Calu3 (cell line): Measurements from ENCODE around the gene PROS1. TPM values are rescaled to one million over a fixed set of nuclear protein-coding genes. Genes with fewer than 3 reads are reported as not detected.

Source experiments
- BruUV-seq: library from RNA; stranded (reverse); fragments of 400-500 nt; replicated peaks from 2 replicates; lab custom pipeline; 2021; lab: Mats Ljungman, UMichigan
- CTCF ChIA-PET: fragments of 300-600 bp; sonication (Branson Sonifier 250); formaldehyde crosslinking; loops from one replicate; lab custom pipeline; 2022; ENCODE audit warnings: antibody characterized with exemption; lab: Charles Lee
- DNase-seq: peaks from one replicate; pipeline ENCODE4 v3.0.0; 2022
- H3K27ac Mint-ChIP-seq: one replicate; pipeline ENCODE4 v1.8.0; 2022; ENCODE audit warnings: mixed read lengths; ENCODE audit not compliant: unreplicated experiment
- H3K27me3 Mint-ChIP-seq: one replicate; pipeline ENCODE4 v1.8.0; 2022; ENCODE audit warnings: mixed read lengths; ENCODE audit not compliant: unreplicated experiment
- H3K36me3 Mint-ChIP-seq: one replicate; pipeline ENCODE4 v1.8.0; 2022; ENCODE audit warnings: mild to moderate bottlenecking, moderate library complexity, mixed read lengths; ENCODE audit not compliant: insufficient read depth, unreplicated experiment
- H3K4me1 Mint-ChIP-seq: one replicate; pipeline ENCODE4 v1.8.0; 2022; ENCODE audit warnings: mild to moderate bottlenecking, low read depth, mixed read lengths; ENCODE audit not compliant: unreplicated experiment
- H3K4me3 Mint-ChIP-seq: one replicate; pipeline ENCODE4 v1.8.0; 2022; ENCODE audit warnings: mild to moderate bottlenecking, low read depth, moderate library complexity, mixed read lengths; ENCODE audit not compliant: unreplicated experiment
- H3K9me3 Mint-ChIP-seq: one replicate; pipeline ENCODE4 v1.8.0; 2022; ENCODE audit warnings: low read depth, mixed read lengths; ENCODE audit not compliant: unreplicated experiment
- CTCF ChIP-seq: fragments of 200-600 bp; IDR thresholded peaks from one replicate; pipeline ENCODE4 v1.8.0; 2022; ENCODE audit warnings: antibody characterized with exemption; ENCODE audit not compliant: unreplicated experiment
- intact Hi-C: fragments of 100-400 bp; cut with micrococcal nuclease; formaldehyde crosslinking; loops from one replicate; pipeline ENCODE4 v1.10.0; 2022; ENCODE audit not compliant: unreplicated experiment
- total RNA-seq: library from RNA; stranded (reverse); gene quantifications from 2 replicates; pipeline ENCODE4 v1.2.3, GENCODE V29; 2022

Gene PROS1
- total RNA-seq, 1 experiment from 2014 or later: 2.6 TPM

- no TSS peak for BruUV-seq
- no peaks in the 10 kb centered on the region for H3K9me3 Mint-ChIP-seq
- no peaks in the 10 kb centered on the region for H3K36me3 Mint-ChIP-seq
- no peak overlapping the region for H3K27ac Mint-ChIP-seq
- H3K27me3 Mint-ChIP-seq: no peaks in the 10 kb centered on the region
- TF ChIP-seq CTCF: no peak
- no peak overlapping the region for H3K4me3 Mint-ChIP-seq
- CTCF ChIA-PET: interaction anchor here (0.6 kb wide), 1 partner anchor 165 kb away, joined by 4 read pairs; no protein-coding TSS in a partner anchor
- intact Hi-C loops: no loop called here
- DNase-seq: no peak
- H3K4me1 Mint-ChIP-seq: no peaks in the 10 kb centered on the region
Observed at GRCh38 chr3:93988283-93988682, 14.6 kb upstream of the PROS1 start.

GRCh38 chr3:93984618-93985017, 10.9 kb upstream of the PROS1 start:
- no peak overlapping the region for H3K4me3 Mint-ChIP-seq
- TF ChIP-seq CTCF: no peak
- CTCF ChIA-PET: no interaction called here
- intact Hi-C loops: no loop called here
- no peak for DNase-seq
- peaks cover 14% of the 10 kb centered on the region for H3K36me3 Mint-ChIP-seq
- H3K27me3 Mint-ChIP-seq: no peaks in the 10 kb centered on the region
- H3K27ac Mint-ChIP-seq: no peak overlapping the region
- peaks cover 2% of the 10 kb centered on the region for H3K4me1 Mint-ChIP-seq
- BruUV-seq: no TSS peak
- no peaks in the 10 kb centered on the region for H3K9me3 Mint-ChIP-seq

GRCh38 chr3:93983408-93983807, 9.7 kb upstream of the PROS1 start:
- Mint-ChIP-seq H3K4me3 (no peak overlapping the region), H3K4me1 (peaks cover 8% of the 10 kb centered on the region), H3K36me3 (peaks cover 17% of the 10 kb centered on the region), H3K9me3 (no peaks in the 10 kb centered on the region), H3K27me3 (no peaks in the 10 kb centered on the region), H3K27ac (no peak overlapping the region)
- CTCF ChIA-PET: no interaction called here
- intact Hi-C loops: no loop called here
- TF ChIP-seq CTCF: no peak
- no TSS peak for BruUV-seq
- no peak for DNase-seq

GRCh38 chr3:93981649-93982048, 8.0 kb upstream of the PROS1 start:
- no peak for TF ChIP-seq CTCF
- CTCF ChIA-PET: no interaction called here
- DNase-seq: no peak
- peaks cover 7% of the 10 kb centered on the region for H3K27me3 Mint-ChIP-seq
- H3K4me1 Mint-ChIP-seq: peaks cover 8% of the 10 kb centered on the region
- H3K27ac Mint-ChIP-seq: no peak overlapping the region
- H3K9me3 Mint-ChIP-seq: no peaks in the 10 kb centered on the region
- H3K36me3 Mint-ChIP-seq: peaks cover 17% of the 10 kb centered on the region
- BruUV-seq: no TSS peak
- no peak overlapping the region for H3K4me3 Mint-ChIP-seq
- intact Hi-C loops: no loop called here
